GM21447 (cell line): ENCODE data around the gene TKTL1.

Experiments used
- ATAC-seq: cut with Tn5 transposase; IDR thresholded peaks from one replicate; pipeline ENCODE4 v1.9.1; 2021; ENCODE audit not compliant: unreplicated experiment

The TKTL1 gene

DNA sequence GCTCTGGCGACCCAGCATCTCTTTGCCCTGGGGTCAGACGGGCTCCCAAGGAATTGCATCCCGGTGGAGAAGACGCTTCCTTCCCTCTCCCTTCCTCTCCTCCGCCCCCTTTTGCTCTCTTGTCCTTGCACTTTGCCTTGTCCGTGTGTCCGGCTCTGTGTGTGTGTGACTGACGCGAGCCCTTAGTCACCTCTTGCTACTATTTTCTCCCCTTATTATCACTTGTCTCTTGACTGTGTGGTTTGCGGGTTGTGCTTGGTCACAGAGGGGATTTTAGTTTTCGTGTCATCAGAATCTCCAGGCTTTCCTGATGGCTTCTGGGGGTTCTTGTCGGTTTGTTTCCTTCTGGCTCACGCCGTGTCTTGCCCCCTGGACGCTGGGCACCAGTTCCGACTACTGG is 47.5 kb downstream of the TKTL1 start:
- peak; percentile 21 for ATAC-seq

DNA sequence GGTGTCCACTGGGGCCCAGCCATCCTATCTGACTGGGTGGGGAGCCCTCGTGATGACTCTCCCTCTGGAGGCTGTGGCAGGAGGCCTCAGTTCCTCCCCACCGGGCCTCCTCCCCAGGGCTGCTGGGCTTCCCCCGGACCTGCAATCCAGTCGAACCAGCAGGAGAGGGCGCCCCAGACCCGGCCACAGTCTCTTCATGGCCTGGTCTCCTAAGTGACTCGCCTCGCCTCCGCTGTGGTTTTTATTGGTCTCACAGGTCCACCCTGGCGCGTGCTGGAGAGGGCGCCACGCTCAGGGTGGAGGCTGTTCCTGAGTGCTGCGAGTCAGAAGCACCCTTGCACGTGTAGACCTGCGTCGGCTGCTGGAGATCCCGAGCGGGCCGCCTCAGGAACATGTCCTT is 48.0 kb downstream of the TKTL1 start:
- peak; percentile 30 for ATAC-seq

- ATAC-seq = no peak
Observed at GRCh38 chrX:154348114-154348531, 52.5 kb downstream of the TKTL1 start.

DNA sequence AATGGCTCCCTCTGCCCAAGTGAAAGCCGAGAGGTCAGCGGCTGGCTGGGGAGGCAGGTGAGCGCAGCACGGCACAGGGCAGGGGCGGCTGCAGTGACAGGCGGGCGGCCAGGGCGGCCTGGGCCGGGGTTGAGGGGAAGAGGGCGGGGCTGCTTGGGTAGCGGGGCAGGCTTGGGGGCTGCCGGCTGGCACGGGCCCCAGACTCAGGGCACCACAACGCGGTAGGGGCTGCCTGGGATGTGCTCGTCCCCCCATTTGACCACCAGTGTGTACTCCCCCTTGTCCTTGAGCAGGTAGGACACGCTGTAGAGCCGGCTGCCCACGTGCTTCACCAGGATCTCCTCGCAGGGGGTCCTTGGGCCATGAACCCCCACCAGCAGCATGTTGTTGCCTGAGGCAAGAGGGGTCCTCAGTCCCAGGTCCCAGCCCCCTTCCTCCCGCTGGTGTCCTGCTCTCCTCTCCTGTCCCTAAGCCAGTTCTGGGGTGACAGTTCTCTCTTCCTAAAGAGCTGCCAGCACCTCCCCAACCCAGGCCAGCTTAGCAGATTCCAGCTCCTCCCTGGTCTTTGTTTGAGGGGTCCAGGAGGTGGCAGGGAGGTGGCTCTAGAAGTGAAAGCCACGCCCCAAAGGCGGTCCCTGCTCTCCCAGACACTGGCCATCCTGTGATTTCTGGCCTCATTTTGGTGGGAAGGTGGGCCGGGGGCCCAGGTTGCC is 53.2 kb downstream of the TKTL1 start:
- ATAC-seq = no peak

- no peak for ATAC-seq
Observed at GRCh38 chrX:154349359-154349935, 53.9 kb downstream of the TKTL1 start.

DNA sequence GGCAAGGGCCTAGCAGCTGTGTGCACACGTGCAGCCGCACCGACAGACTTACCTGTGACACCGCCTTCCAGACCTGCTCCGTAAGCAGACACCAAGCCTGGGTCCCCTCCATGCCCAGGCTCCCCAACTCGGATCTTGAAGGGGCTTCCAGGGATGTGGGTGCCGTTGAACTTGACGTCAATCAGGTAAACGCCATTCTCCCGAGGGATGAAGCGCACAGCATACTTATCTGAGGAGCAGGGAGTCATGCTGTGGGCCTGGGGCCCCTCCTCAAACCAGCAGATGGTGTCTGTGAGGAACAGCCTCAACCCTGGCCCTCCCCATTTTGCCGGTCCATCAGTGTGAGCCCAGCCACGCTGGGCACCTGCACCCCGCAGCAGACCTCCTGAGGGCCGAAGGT is 54.4 kb downstream of the TKTL1 start:
- ATAC-seq = no peak

DNA sequence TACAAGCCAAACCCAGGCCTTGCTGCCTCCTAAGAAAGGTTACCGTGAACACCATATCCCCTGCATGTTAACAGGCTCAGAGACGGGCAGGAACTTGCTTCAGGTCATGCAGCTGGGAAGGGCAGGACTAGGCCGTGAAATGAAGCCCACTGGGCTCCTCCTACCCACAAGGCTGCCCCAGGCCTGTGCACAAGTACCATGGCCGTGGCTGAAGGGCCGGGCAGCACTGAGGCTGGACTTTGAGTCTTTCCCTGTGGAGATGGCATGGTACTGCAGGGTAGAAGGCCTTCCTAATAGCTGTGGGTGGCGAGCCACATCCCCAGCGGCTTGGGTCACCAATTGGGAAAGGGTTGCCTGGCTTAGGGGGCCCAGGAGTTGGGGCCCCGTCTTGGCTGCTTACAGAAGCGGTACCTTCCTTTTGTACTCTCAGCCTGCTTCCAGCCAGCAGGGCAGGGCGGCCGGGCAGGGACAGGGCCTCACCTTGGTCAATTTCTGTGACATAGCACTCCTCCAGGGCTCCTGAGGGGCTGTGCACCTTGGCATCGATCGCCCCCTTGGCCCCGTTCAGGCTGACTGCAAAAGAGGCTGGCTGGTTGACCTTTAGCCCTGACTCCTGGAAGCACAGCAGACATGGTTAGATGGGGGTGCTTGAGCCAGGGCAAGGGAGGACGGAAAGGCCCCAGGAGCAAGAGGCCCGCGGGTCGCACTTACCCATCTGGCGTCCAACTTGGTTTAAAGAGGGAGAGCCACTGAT is 55.0 kb downstream of the TKTL1 start:
- ATAC-seq = no peak

DNA sequence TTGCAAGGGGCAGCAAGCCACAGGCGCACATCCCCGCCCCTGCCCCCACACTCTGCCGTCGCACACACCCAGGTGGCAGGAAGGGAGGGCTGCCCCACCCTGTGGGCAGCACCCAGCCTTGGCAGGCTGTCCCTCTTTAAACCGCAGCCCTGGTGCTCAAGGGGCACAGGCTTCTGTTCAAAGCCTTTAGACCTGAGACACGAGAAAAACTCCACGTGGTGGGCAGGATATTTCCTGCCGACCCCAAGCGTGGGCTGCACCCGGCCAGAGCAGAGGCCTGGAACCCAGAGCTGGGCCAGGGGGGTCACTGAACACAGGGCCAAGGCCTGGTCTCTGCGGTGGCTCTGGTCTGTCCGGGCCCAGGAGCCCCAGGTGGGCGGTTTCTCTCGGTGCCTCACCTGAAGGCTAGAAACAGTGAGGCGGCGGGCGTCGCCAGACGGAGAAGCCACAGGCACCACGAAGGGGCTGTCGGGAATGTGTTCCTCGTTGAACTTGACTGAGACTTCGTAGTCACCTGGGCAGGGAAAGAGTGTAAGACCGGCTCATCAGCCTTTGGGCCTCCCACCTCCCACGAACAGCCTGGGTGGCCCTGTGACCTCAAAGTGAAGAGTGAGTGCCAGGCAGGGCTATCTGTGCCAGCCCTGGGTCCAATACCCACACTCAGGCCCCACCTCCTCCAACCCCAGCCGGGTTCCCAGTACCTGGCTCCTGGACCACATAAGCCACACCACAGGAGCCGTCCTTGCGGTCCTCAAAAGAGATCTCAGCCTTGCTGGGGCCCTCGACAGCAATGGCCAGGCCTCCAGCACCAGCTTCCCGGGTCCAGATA is 55.8 kb downstream of the TKTL1 start:
- ATAC-seq = no peak

- no peak for ATAC-seq
Observed at GRCh38 chrX:154352012-154352401, 56.4 kb downstream of the TKTL1 start.

DNA sequence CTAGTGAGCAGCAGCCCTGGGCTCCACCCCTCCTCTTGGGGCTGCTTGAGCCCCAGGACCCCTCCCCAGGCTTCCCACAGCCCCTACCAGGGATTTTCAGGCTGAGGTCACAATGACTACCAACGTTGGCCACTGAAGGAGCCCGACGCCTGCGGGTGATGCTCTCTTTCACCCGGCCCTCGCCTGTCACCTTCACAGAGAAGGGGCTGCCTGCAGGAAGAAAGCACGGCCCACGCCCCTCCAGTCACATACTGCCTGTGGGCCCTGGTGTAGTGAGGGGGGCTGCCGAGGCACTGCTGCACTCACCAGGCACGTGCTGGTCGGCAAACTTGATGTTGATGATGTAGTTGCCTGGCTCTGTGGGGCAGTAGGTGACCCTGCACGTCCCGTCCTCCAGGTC is 56.9 kb downstream of the TKTL1 start:
- ATAC-seq = no peak

DNA sequence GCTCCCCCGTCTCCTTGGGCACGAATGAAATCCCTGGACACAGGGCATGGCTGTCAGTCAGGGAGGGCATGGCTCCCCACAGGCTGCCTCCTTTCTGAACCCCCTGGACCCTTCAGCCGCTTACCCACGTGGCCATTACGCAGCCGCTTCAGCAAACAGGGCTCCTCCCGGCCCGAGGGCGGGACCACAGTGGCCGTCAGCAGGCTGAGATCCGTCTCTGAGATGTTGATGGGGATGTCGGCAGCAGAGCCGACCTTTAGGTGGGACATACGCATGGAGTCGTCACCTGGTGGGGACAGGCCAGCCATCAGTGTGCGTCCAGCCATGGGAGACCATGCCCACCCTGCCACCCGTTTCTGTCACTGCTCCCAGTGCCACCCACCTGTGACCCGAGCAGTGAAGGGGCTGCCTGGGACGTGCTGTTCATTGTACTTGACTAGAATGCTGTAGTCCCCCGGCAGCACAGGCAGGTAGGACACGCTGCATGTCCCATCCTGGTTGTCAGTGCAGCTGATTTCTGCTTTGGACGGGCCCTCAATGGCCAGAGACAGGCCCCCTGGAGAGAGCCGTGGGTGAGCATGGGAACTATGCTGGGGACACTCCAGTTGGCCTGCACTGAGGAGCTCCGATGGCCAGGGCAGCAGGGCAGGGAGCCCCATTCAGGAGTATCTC is 57.7 kb downstream of the TKTL1 start:
- ATAC-seq = no peak

DNA sequence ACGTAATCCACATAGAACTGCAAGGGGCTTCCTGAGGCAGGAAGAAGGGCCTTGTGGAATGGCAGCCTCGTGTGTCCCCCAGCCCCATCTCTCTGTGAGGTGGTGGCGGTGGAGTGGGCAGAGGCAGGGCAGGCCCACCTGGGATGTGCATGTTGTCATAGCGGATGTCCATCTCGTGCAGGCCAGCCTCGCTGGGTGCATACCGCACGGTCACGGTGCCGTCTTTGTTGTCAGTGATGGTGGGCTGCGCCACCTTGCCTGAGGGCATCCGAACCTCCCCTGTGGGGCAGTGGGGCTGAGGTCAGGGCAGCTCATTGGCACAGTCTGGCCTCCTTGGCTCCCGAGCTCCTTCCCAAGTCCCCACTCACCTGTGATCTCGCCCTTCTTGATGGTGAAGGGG is 58.4 kb downstream of the TKTL1 start:
- no peak for ATAC-seq

- ATAC-seq = no peak
Observed at GRCh38 chrX:154354516-154354915, 58.9 kb downstream of the TKTL1 start.

GRCh38 chrX:154355094-154355775 is 59.6 kb downstream of the TKTL1 start:
- no peak for ATAC-seq

- ATAC-seq = no peak
Observed at GRCh38 chrX:154355776-154356140, 60.2 kb downstream of the TKTL1 start.

GRCh38 chrX:154356596-154356995 is 61.0 kb downstream of the TKTL1 start:
- ATAC-seq = no peak

- no peak for ATAC-seq
Observed at GRCh38 chrX:154357205-154357604, 61.6 kb downstream of the TKTL1 start.

- no peak for ATAC-seq
Observed at GRCh38 chrX:154358011-154358410, 62.4 kb downstream of the TKTL1 start.

GRCh38 chrX:154358829-154359228 is 63.2 kb downstream of the TKTL1 start:
- ATAC-seq = no peak
